ENCODE results near the gene NR3C2. TPM values are rescaled to one million over a fixed set of nuclear protein-coding genes. Genes with fewer than 3 reads are reported as not detected.

Gene NR3C2
- total RNA-seq: 13.9 TPM

DNA sequence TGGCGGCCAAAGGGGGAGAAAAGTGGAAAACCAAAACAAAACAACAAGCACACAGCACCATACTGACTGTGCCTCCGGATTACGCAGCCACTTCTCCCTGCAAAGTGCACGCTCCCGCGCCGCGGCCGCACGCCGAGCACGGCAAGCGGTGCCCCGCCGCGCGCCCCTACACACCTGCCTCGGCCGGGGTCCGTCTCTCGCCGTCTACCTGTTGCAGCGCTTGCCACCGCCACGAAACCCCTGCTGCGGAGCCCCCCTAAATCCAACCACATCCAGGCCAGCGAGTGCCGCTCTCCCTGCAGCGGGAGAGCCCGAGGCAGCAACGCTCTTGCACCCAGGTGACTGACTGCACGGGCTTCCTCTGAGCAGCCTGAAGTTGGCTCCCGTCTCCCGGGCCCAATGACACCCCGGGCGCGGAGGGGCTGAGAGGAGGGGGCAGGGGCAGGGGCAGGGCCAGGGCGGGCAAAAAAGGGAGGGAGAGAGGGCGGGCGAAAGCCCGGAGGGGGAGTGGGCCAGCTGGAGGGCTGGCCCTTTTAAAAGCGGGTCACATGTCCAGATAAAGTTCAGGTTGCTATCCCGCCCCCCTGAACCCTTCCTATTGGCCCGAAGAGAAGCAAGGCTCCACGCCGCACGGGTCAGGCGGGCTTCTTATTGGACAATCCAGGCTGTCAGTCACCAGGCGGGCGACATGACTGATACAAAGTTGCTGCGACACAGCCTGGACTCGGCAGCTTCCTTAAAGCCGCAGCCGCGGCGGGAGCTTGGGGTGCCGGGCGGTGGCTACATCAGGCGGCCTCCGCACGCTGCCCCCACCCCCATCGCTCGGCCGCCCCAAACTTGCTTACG is at the start of gene NR3C2:
Gene NR3C2, minus strand, starts transcription at position 429 of the 846 bp plus-strand sequence.

All from camera-type eye (tissue), 1 donor.